ENCODE data around the gene ARHGAP9. TPM values are rescaled to one million over a fixed set of nuclear protein-coding genes. Genes with fewer than 3 reads are reported as not detected.
"Not testable (repeated sequence)": the region's sequence is repeated elsewhere in the genome, so short reads cannot be mapped to it uniquely, and the experiment has no call there.

ARHGAP9 gene
- total and polyA plus RNA-seq, 12 donors: 1.3 to 46.4 (median 16.8) TPM

DNA sequence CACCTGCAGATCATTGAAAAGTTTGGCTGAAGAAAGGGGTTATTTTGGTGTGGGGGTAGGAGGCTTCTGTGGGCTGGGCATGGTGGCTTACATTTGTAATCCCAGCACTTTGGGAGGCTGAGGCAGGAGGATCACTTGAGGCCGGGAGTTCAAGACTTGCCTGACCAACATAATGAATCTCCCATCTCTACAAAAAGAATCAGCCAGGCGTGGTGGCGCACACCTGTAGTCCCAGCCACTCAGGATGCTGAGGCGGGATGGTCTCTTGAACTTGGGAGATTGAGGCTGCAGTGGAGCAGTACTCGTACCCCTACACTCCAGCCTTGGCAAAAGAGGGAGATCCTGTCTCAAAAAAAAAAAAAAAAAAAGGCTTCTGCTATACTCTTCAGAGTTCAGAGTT is 33.6 kb upstream of the ARHGAP9 start:
- no peak for DNase-seq
- Histone ChIP-seq H3K9me3 (replicated peaks in 1 of 3) (no peaks in the 10 kb centered on the region), H3K4me1 (replicated peaks in 1 of 2) (peaks cover 9 to 15% of the 10 kb centered on the region in 2 donors), H3K36me3 (replicated peaks in 1 of 2) (peaks cover 0 to 84% of the 10 kb centered on the region in 2 donors), H3K4me3 (no peak overlapping the region), H3K27me3 (no peaks in the 10 kb centered on the region), H3K27ac (no peak overlapping the region)
- TF ChIP-seq CTCF (IDR thresholded peaks at IDR 0.05) (no peak), POLR2A (IDR thresholded peaks at IDR 0.05) (no peak)
- intact Hi-C loops (cut with DNase I): no loop called here
- 93 to 98% (median 95%) methylated on average over 5 of the region's 5 CpGs for WGBS, 4 donors

GRCh38 chr12:57512665-57513064 is 33.0 kb upstream of the ARHGAP9 start:
- Histone ChIP-seq H3K4me3 (no peak overlapping the region), H3K27ac (no peak overlapping the region), H3K36me3 (replicated peaks in 1 of 2) (peaks cover 0 to 81% of the 10 kb centered on the region in 2 donors), H3K27me3 (no peaks in the 10 kb centered on the region), H3K9me3 (replicated peaks in 1 of 3) (no peaks in the 10 kb centered on the region), H3K4me1 (replicated peaks in 1 of 2) (peaks cover 3 to 9% of the 10 kb centered on the region in 2 donors)
- TF ChIP-seq POLR2A (IDR thresholded peaks at IDR 0.05) (no peak), CTCF (IDR thresholded peaks at IDR 0.05) (no peak)
- 89 to 95% (median 92%) methylated on average over 6 of the region's 6 CpGs for WGBS, 4 donors
- no peak for DNase-seq
- intact Hi-C loops (cut with DNase I): no loop called here

- 96 to 99% (median 97%) methylated on average over 7 of the region's 7 CpGs for WGBS, 4 donors
- no peaks in the 10 kb centered on the region for H3K27me3 ChIP-seq
- H3K4me3 ChIP-seq: no peak overlapping the region
- no peak overlapping the region for H3K27ac ChIP-seq
- peaks cover 0 to under 1% of the 10 kb centered on the region in 2 donors for H3K4me1 ChIP-seq (replicated peaks in 1 of 2)
- DNase-seq: no peak
- intact Hi-C loops (cut with DNase I): no loop called here
- H3K9me3 ChIP-seq (replicated peaks in 1 of 3): no peaks in the 10 kb centered on the region
- H3K36me3 ChIP-seq (replicated peaks in 1 of 2): peaks cover 0 to 72% of the 10 kb centered on the region in 2 donors
- TF ChIP-seq CTCF (IDR thresholded peaks at IDR 0.05) (no peak), POLR2A (IDR thresholded peaks at IDR 0.05) (no peak)
These were observed 32.1 kb upstream of the ARHGAP9 start for GRCh38 chr12:57511588-57512325.

GRCh38 chr12:57511161-57511560 is 31.5 kb upstream of the ARHGAP9 start:
- no peak overlapping the region for H3K27ac ChIP-seq
- no peaks in the 10 kb centered on the region for H3K4me1 ChIP-seq (replicated peaks in 1 of 2)
- H3K4me3 ChIP-seq: no peak overlapping the region
- intact Hi-C loops (cut with DNase I): no loop called here
- no peak for DNase-seq
- 92 to 99% (median 96%) methylated on average over 3 to 4 of the region's 4 CpGs for WGBS, 4 donors
- H3K36me3 ChIP-seq (replicated peaks in 1 of 2): peaks cover 0 to 70% of the 10 kb centered on the region in 2 donors
- no peaks in the 10 kb centered on the region for H3K9me3 ChIP-seq (replicated peaks in 1 of 3)
- TF ChIP-seq CTCF (IDR thresholded peaks at IDR 0.05): no peak
- TF ChIP-seq POLR2A (IDR thresholded peaks at IDR 0.05): no peak
- H3K27me3 ChIP-seq: no peaks in the 10 kb centered on the region

DNA sequence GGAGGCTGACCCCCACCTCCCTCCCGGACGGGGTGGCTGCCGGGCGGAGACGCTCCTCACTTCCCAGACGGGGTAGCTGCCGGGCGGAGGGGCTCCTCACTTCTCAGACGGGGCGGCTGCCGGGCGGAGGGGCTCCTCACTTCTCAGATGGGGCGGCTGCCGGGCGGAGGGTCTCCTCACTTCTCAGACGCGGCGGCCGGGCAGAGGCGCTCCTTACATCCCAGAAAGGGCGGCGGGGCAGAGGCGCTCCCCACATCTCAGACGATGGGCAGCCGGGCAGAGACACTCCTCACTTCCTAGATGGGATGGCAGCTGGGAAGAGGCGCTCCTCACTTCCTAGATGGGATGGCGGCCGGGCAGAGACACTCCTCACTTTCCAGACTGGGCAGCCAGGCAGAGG is 28.1 kb upstream of the ARHGAP9 start:
- H3K27ac ChIP-seq; H3K9me3 ChIP-seq (replicated peaks in 1 of 3); H3K27me3 ChIP-seq; intact Hi-C loops (cut with DNase I); H3K4me1 ChIP-seq (replicated peaks in 1 of 2); H3K4me3 ChIP-seq; DNase-seq: not testable (repeated sequence)
- WGBS, 4 donors: 97 to 100% (median 99%) methylated on average over 2 to 17 of the region's 28 CpGs; no CpG with 5 or more reads in 1 of the 4 donors
- H3K36me3 ChIP-seq (replicated peaks in 1 of 2): peaks cover 0 to 71% of the 10 kb centered on the region in 2 donors

- H3K4me3 ChIP-seq; intact Hi-C loops (cut with DNase I); H3K9me3 ChIP-seq (replicated peaks in 1 of 3); H3K27me3 ChIP-seq; H3K27ac ChIP-seq; H3K4me1 ChIP-seq (replicated peaks in 1 of 2); DNase-seq: not testable (repeated sequence)
- 80 to 96% (median 91%) methylated on average over 4 of the region's 4 CpGs for WGBS, 4 donors
- H3K36me3 ChIP-seq (replicated peaks in 1 of 2): peaks cover 0 to 68% of the 10 kb centered on the region in 2 donors
These were observed 26.9 kb upstream of the ARHGAP9 start for GRCh38 chr12:57506541-57506940.

DNA sequence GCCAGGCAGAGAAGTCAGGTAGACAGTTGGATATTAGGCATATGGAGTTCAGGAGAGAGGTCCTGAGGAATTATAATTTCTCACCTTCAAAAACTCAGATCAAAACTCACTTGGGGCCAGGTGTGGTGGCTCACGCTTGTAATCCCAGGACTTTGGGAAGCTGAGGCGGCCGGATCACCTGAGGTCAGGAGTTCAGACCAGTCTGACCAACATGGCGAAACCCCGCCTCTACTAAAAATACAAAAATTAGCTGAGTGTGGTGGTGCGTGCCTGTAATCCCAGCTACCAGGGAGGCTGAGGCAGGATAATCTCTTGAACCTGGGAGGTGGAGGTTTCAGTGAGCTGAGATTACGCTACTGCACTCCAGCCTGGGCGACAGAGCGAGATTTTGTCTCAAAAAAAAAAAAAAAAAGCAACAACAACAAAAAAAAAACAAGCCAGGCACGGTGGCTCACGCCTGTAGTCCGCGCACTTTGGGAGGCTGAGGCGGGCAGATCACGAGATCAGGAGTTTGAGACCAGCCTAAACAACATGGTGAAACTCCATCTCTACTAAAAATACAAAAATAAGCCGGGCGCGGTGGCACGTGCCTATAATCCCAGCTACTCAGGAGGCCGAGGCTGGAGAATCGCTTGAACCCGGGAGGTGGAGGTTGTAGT is 22.8 kb upstream of the ARHGAP9 start:
- H3K4me1 ChIP-seq (replicated peaks in 1 of 2); H3K27ac ChIP-seq; H3K9me3 ChIP-seq (replicated peaks in 1 of 3); H3K27me3 ChIP-seq; intact Hi-C loops (cut with DNase I); DNase-seq; H3K4me3 ChIP-seq: not testable (repeated sequence)
- H3K36me3 ChIP-seq (replicated peaks in 1 of 2): peaks cover 0 to 79% of the 10 kb centered on the region in 2 donors
- 95 to 97% (median 97%) methylated on average over 21 to 22 of the region's 22 CpGs for WGBS, 4 donors
